Measurements from ENCODE around the gene TEX36.

GRCh38 chr10:125721035-125721434 is 38.1 kb upstream of the TEX36 start:
- TF ChIP-seq CTCF (conservative IDR thresholded peaks at IDR 0.05; ENCODE audit: low read depth, low read length) (no peak), EZH2 (IDR thresholded peaks at IDR 0.05; ENCODE audit: borderline replicate concordance, low read depth, low read length, poor library complexity, severe bottlenecking) (no peak)
